Activated CD8-positive, alpha-beta memory T cell treated with anti-CD3 and anti-CD28 coated beads for 36 hours (primary cell): ENCODE measurements around the gene ATP6V1F. TPM values are rescaled to one million over a fixed set of nuclear protein-coding genes. Genes with fewer than 3 reads are reported as not detected.

ENCODE experiments used
- CTCF ChIA-PET: fragments of 350-600 bp; sonication (Branson Sonifier 250); formaldehyde crosslinking; loops from one replicate; lab custom pipeline; 2021; ENCODE audit warnings: antibody characterized with exemption; lab: Charles Lee
- POLR2A ChIA-PET: fragments of 350-600 bp; sonication (Branson Sonifier 250); formaldehyde crosslinking; loops from one replicate; lab custom pipeline; 2021; ENCODE audit warnings: antibody characterized with exemption; lab: Charles Lee
- total RNA-seq, 2 experiments: library from RNA; stranded (reverse); gene quantifications; one replicate each; pipeline ENCODE4 v1.2.3, GENCODE V29; 2021

Gene ATP6V1F
- total RNA-seq, 2 experiments from 2014 or later: 145 to 152 TPM

DNA sequence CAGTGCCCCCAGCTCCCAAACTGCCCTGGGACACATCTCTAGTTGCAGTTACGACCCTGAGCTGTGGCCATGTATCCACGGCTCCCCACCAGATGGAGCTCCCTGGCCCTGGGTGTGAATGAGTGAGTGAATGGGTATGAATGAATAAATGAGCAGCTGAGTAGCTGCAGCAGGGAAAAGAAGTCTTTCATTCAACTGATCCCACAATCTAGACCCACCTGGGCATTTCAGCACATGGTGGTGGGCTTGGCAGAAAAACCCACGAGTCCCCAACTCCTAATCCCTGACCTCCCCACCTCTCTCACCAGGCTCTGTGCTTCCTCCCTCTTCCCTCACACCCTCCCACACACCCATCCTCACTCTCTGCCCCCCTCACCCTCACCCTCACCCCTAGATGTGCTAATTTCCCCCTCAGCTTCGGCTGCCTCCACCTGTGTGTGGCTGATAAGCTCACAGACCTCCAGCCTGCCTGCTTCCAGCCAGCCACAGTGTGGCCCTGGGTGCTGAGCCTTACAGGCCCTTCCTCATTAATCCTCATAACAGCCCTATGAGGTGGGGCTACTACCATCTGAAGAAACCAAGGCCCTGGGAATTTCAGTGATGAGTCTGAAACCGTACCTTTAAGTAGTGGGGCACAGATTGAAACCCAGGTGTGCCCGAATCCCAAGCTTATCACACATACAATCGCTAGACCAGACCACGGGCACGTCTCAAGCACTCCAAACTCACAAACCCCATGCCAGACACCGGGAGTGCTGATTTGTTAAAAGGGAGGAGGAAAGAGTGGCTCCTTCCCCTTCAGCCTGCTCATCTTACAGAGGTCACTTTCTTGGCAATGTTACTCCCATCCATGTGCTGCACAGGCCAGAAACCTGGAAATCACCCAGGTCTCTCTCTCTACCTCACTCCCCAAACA lies 2.2 kb upstream of the ATP6V1F start:
- CTCF ChIA-PET: interaction anchor here (0.6 to 2.2 kb wide), 5 partner anchors 10 to 286 kb away, joined by 3 to 10 read pairs (median 5); no protein-coding TSS in a partner anchor
- POLR2A ChIA-PET: no interaction called here

DNA sequence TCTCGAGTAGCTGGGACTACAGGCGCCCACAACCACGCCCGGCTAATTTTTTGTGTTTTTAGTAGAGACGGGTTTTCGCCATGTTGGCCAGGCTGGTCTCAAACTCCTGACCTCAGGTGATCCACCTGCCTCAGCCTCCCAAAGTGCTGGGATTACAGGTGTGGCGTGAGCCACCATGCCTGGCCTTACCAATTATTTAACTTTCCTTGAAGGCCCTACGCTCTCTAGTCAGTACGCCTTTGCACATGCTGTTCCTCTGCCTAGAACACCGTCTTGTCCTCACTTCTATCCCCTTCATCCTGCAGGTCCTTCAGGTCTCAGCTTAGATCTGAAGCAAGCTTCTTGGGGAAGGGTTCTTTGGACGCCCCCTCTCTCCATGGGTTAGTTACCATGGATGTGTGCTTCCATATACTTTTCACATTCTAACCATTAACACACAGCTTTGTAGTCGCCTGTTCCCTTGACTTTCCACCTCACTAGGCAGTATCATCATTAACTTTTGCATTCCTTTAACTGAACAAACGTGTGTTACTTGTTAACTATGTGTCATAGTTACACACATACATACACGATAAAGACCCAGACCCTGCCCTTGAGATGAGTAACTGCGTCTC lies 592 bp upstream of the ATP6V1F start:
- CTCF ChIA-PET: interaction anchor here (1.3 to 2.2 kb wide), 6 partner anchors 8 to 42 kb away, joined by 3 to 10 read pairs (median 6); no protein-coding TSS in a partner anchor
- POLR2A ChIA-PET: interaction anchor here (0.6 to 1.5 kb wide), 3 partner anchors 22 to 123 kb away, joined by 3 to 4 read pairs (median 3); partner anchors contain the start of gene CALU

GRCh38 chr7:128863433-128863989 lies 855 bp downstream of the ATP6V1F start:
- POLR2A ChIA-PET: interaction anchor here (1.1 to 1.5 kb wide), 3 partner anchors 24 to 191 kb away, joined by 3 to 4 read pairs (median 3); partner anchors contain the start of gene CALU
- CTCF ChIA-PET: interaction anchor here (1.5 to 2.3 kb wide), 3 partner anchors 10 to 20 kb away, joined by 5 to 16 read pairs (median 7); no protein-coding TSS in a partner anchor

DNA sequence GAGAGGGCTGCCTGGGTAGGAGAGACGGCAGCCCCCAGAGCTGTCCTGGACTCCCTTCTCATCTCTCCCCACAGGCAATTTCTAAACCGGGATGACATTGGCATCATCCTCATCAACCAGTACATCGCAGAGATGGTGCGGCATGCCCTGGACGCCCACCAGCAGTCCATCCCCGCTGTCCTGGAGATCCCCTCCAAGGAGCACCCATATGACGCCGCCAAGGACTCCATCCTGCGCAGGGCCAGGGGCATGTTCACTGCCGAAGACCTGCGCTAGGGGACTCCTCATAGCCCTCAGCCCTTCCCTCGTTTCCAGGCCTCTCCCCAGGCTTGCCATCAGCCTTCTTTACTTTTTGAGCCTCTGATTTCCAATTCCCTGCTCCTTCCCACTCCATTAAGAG lies 2.6 kb downstream of the ATP6V1F start:
- CTCF ChIA-PET: no interaction called here
- POLR2A ChIA-PET: interaction anchor here (0.5 kb wide), 1 partner anchor 58 kb away, joined by 3 read pairs; no protein-coding TSS in a partner anchor

GRCh38 chr7:128865996-128866877 lies 3.6 kb downstream of the ATP6V1F start:
- POLR2A ChIA-PET: interaction anchor here (0.5 to 1.0 kb wide), 2 partner anchors 35 to 57 kb away, joined by 3 to 4 read pairs; no protein-coding TSS in a partner anchor
- CTCF ChIA-PET: no interaction called here

GRCh38 chr7:128867241-128867640 lies 4.6 kb downstream of the ATP6V1F start:
- ChIA-PET POLR2A (interaction anchor here (0.6 to 1.0 kb wide), 2 partner anchors 15 to 36 kb away, joined by 4 read pairs; no protein-coding TSS in a partner anchor), CTCF (interaction anchor here (3.3 kb wide), 1 partner anchor 16 kb away, joined by 18 read pairs; no protein-coding TSS in a partner anchor)

GRCh38 chr7:128867842-128868623 lies 5.4 kb downstream of the ATP6V1F start:
- POLR2A ChIA-PET: interaction anchor here (0.6 kb wide), 2 partner anchors 15 to 423 kb away, joined by 4 to 5 read pairs; no protein-coding TSS in a partner anchor
- CTCF ChIA-PET: interaction anchor here (3.3 to 3.5 kb wide), 2 partner anchors 12 to 15 kb away, joined by 12 to 18 read pairs; no protein-coding TSS in a partner anchor

DNA sequence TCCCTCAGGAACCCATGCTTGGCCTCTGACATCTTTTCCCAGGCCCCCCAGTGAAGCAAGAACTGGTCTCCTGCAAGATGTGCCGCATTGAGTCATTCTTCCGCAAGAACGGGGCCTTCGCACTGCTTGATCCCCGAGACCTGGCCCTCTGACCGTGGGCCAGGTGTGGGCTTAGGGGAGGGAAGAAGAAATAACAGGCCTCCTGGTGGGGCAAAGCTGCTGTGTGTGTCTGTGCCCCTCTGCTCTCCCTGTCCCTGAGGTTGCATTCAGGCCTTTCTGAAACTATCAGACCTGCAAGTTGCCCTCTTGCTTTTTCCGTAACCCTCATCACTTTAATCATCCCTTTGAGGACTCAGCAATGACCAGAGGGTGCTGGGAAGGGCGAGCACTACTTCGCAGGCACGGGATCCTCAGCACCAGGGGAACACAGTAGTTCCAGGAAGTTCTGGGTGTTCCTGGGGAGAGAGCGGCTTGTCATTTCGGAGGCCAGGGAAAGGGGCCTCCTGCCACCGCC lies 6.0 kb downstream of the ATP6V1F start:
- CTCF ChIA-PET: interaction anchor here (3.3 to 3.5 kb wide), 2 partner anchors 11 to 15 kb away, joined by 12 to 18 read pairs; no protein-coding TSS in a partner anchor
- POLR2A ChIA-PET: interaction anchor here (0.6 kb wide), 1 partner anchor 422 kb away, joined by 5 read pairs; no protein-coding TSS in a partner anchor

GRCh38 chr7:128869138-128869943 lies 6.7 kb downstream of the ATP6V1F start:
- CTCF ChIA-PET: interaction anchor here (1.8 to 3.5 kb wide), 3 partner anchors 8 to 14 kb away, joined by 5 to 18 read pairs (median 12); no protein-coding TSS in a partner anchor
- POLR2A ChIA-PET: no interaction called here

DNA sequence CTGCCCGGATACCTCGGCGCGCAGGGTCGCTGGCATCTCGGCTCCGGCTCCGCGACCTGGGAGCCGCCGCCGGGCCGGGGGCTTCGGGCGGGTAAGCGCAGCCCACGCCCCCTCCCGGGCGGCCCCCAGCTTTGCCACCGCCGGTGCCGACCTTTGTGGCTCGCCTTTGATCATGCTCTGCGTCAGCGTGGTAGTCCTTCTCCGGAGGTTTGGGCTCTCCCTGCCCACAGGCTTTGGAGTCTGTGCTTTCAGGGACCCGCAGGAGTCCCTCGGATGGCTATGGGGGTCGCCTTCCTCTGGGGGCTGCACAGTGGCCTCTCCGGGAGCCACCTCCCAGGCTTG lies 7.3 kb downstream of the ATP6V1F start:
- CTCF ChIA-PET: interaction anchor here (1.8 to 3.5 kb wide), 3 partner anchors 9 to 13 kb away, joined by 5 to 18 read pairs (median 12); no protein-coding TSS in a partner anchor
- POLR2A ChIA-PET: no interaction called here

DNA sequence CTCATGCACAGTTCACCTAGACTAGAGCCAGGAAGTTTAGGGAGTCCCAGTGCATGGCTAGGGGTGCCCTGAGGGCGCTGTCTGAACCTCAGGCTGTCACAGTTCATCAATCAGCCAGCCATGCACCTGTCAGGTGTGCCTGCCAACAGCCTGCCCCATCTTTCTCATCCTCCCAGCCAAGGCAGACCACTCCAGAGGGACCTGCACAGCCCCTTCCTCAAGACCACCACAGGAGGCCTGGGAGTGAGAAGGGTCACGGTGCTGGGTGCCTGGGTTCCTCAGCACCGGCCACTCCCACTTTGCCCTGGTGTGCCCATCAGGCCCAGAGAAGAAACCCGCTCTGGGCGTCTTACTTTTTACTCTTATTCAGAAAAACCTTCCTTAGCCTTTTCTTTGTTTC lies 8.4 kb downstream of the ATP6V1F start:
- POLR2A ChIA-PET: interaction anchor here (0.6 kb wide), 1 partner anchor 83 kb away, joined by 3 read pairs; no protein-coding TSS in a partner anchor
- CTCF ChIA-PET: interaction anchor here (1.8 to 3.5 kb wide), 2 partner anchors 9 to 10 kb away, joined by 5 to 12 read pairs; no protein-coding TSS in a partner anchor

DNA sequence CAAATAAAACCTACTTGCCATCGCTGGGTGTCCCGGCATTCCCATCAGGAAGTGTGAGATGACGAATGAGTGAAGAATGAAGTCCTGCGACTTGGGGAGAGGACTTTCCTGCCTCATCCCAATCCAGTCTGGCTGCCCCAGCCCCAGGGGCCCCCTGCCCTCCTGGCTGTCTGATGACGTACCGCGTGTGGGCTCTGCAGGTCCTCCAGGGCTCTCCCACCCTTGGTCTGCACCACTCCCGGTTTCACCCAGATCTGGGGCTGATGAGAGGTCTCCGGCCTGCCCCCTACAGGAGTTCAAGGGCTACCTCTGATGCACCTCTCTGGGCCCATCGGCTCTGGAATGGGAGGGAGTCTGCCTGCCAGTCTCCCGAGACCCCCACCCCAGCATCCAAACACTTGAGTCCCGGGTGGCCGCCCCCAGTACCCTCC lies 9.8 kb downstream of the ATP6V1F start:
- ChIA-PET CTCF (interaction anchor here (1.4 kb wide), 1 partner anchor 9 kb away, joined by 5 read pairs; the partner anchor contains the start of gene ATP6V1F), POLR2A (no interaction called here)

DNA sequence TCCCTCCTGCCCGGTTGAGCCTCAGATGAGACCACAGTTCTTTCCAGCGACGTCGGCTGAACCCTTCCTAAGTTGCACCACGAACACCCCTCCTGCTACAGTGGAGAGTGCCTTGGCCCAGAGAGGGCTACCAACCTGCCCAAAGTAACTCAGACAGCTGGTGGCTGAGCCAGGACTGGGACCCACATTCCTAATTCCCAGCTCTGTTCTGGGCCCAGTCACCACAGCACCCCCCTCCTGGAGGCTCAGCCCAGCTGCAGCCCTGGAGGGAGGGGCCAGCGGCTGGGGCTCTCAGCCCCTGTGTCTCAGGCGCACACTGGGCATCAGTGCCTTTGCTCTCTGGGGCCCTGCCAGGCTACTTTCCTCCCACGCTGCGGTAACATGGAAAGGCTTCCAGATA lies 10.6 kb downstream of the ATP6V1F start:
- CTCF ChIA-PET: interaction anchor here (1.4 kb wide), 1 partner anchor 10 kb away, joined by 5 read pairs; the partner anchor contains the start of gene ATP6V1F

GRCh38 chr7:128874140-128875031 lies 11.7 kb downstream of the ATP6V1F start:
- CTCF ChIA-PET: interaction anchor here (0.7 to 1.6 kb wide), 2 partner anchors 9 to 14 kb away, joined by 3 to 6 read pairs; no protein-coding TSS in a partner anchor
- POLR2A ChIA-PET: no interaction called here

More for the DNA sequence above, 10.6 kb downstream of the ATP6V1F start:
- POLR2A ChIA-PET: no interaction called here
